HEK293 (cell line): ENCODE results near the gene DOK3.

Experiments used
- CTCF ChIA-PET: fragments of 350-600 bp; formaldehyde crosslinking; extraction: SDS; loops from one replicate; lab custom pipeline; 2021; ENCODE audit warnings: antibody characterized with exemption; lab: Yijun Ruan, JAX
- POLR2A ChIA-PET: fragments of 300-600 bp; formaldehyde crosslinking; extraction: SDS; loops from one replicate; lab custom pipeline; 2020; ENCODE audit warnings: antibody characterized with exemption, inconsistent platforms; lab: Yijun Ruan, JAX
- H3K27ac ChIP-seq: fragments of 200-500 bp; sonication (Bioruptor generic); 2 replicates; pipeline ENCODE4 v1.5.1; 2014; ENCODE audit warnings: low read depth, low read length, control low read depth, inconsistent platforms; ENCODE audit errors: extremely low read depth
- H3K36me3 ChIP-seq, 2 experiments: fragments of 200-500 bp in 1 of 2; sonication (Bioruptor generic) in 1 of 2; 1 replicate in 1 of 2; 2 replicates in 1 of 2; pipeline ENCODE4 v1.5.1; 2014 to 2017; ENCODE audit warnings: inconsistent platforms in 2 of 2, low read length in 2 of 2; ENCODE audit not compliant: control insufficient read depth in 2 of 2, insufficient read depth in 1 of 2
- H3K4me1 ChIP-seq: fragments of 200-500 bp; sonication (Bioruptor generic); 2 replicates; pipeline ENCODE4 v1.5.1; 2014; ENCODE audit warnings: mild to moderate bottlenecking, low read length, inconsistent platforms; ENCODE audit not compliant: control insufficient read depth, insufficient read depth
- H3K4me3 ChIP-seq: 2 replicates; pipeline ENCODE4 v1.5.1; 2011; ENCODE audit warnings: low read depth, mild to moderate bottlenecking, control low read depth, low read length, moderate library complexity
- H3K9me3 ChIP-seq: fragments of 200-500 bp; sonication (Bioruptor generic); 2 replicates; pipeline ENCODE4 v1.5.1; 2014; ENCODE audit warnings: low read depth, low read length, inconsistent platforms; ENCODE audit not compliant: control insufficient read depth, insufficient read depth
- KLF10 ChIP-seq: fragments of 450-650 bp; IDR thresholded peaks from 2 replicates; pipeline ENCODE4 v1.5.1; 2018; ENCODE audit warnings: missing biosample characterization, mild to moderate bottlenecking, missing genetic modification characterization
- KLF9 ChIP-seq: fragments of 450-650 bp; formaldehyde crosslinking; IDR thresholded peaks from 2 replicates; pipeline ENCODE4 v1.5.1; 2016; ENCODE audit warnings: missing biosample characterization, missing genetic modification characterization, low read depth
- MEIS1 ChIP-seq: sonication (generic); formaldehyde crosslinking; IDR thresholded peaks from 2 replicates; pipeline ENCODE4 v1.8.1; 2022; ENCODE audit warnings: missing genetic modification reagents, mild to moderate bottlenecking, borderline replicate concordance
- OSR2 ChIP-seq: fragments of 450-650 bp; formaldehyde crosslinking; IDR thresholded peaks from 2 replicates; pipeline ENCODE4 v1.5.1; 2016; ENCODE audit warnings: missing biosample characterization, missing genetic modification characterization
- SALL2 ChIP-seq: fragments of 450-650 bp; formaldehyde crosslinking; IDR thresholded peaks from 2 replicates; pipeline ENCODE4 v1.5.0; 2017; ENCODE audit warnings: missing biosample characterization, mild to moderate bottlenecking, missing genetic modification characterization, borderline replicate concordance
- YY2 ChIP-seq: fragments of 450-650 bp; formaldehyde crosslinking; IDR thresholded peaks from 2 replicates; pipeline ENCODE4 v1.5.1; 2016; ENCODE audit warnings: missing biosample characterization, missing genetic modification characterization
- ZNF10 ChIP-seq: fragments of 450-650 bp; formaldehyde crosslinking; IDR thresholded peaks from 2 replicates; pipeline ENCODE4 v1.5.1; 2017; ENCODE audit warnings: missing biosample characterization, missing genetic modification characterization
- ZNF114 ChIP-seq: fragments of 450-650 bp; formaldehyde crosslinking; IDR thresholded peaks from 2 replicates; pipeline ENCODE4 v1.5.0; 2017; ENCODE audit warnings: missing biosample characterization, missing genetic modification characterization
- ZNF146 ChIP-seq: fragments of 450-650 bp; formaldehyde crosslinking; IDR thresholded peaks from 2 replicates; pipeline ENCODE4 v1.5.1; 2016; ENCODE audit warnings: missing biosample characterization, missing genetic modification characterization
- ZNF157 ChIP-seq: fragments of 450-650 bp; formaldehyde crosslinking; IDR thresholded peaks from 2 replicates; pipeline ENCODE4 v1.5.1; 2016; ENCODE audit warnings: missing biosample characterization, missing genetic modification characterization
- ZNF239 ChIP-seq: fragments of 450-650 bp; formaldehyde crosslinking; IDR thresholded peaks from 2 replicates; pipeline ENCODE4 v1.5.1; 2016; ENCODE audit warnings: missing biosample characterization, missing genetic modification characterization
- ZNF266 ChIP-seq: fragments of 450-650 bp; formaldehyde crosslinking; IDR thresholded peaks from 2 replicates; pipeline ENCODE4 v1.5.1; 2016; ENCODE audit warnings: missing biosample characterization, missing genetic modification characterization, low read depth
- ZNF274 ChIP-seq, 2 experiments: fragments of 200-500 bp in 1 of 2; fragments of 450-650 bp in 1 of 2; sonication (Bioruptor generic) in 1 of 2; formaldehyde crosslinking in 1 of 2; IDR thresholded peaks; 2 replicates each; pipeline versions ENCODE4 v1.5.1 to v1.6.1; 2014 to 2016; ENCODE audit warnings: borderline replicate concordance in 1 of 2, inconsistent platforms in 1 of 2, low read length in 1 of 2, missing biosample characterization in 1 of 2, missing genetic modification characterization in 1 of 2
- ZNF362 ChIP-seq: fragments of 450-650 bp; formaldehyde crosslinking; IDR thresholded peaks from 2 replicates; pipeline ENCODE4 v1.5.1; 2016; ENCODE audit warnings: missing biosample characterization, missing genetic modification characterization
- ZNF426 ChIP-seq: fragments of 450-650 bp; formaldehyde crosslinking; IDR thresholded peaks from 2 replicates; pipeline ENCODE4 v1.5.1; 2017; ENCODE audit warnings: missing biosample characterization, missing genetic modification characterization, mild to moderate bottlenecking, inconsistent platforms, moderate library complexity
- ZNF433 ChIP-seq: fragments of 450-650 bp; formaldehyde crosslinking; IDR thresholded peaks from 2 replicates; pipeline ENCODE4 v1.5.1; 2016; ENCODE audit warnings: missing biosample characterization, missing genetic modification characterization, low read depth
- ZNF548 ChIP-seq: fragments of 450-650 bp; formaldehyde crosslinking; IDR thresholded peaks from 2 replicates; pipeline ENCODE4 v1.5.1; 2016; ENCODE audit warnings: missing biosample characterization, missing genetic modification characterization
- ZNF571 ChIP-seq: fragments of 450-650 bp; formaldehyde crosslinking; IDR thresholded peaks from 2 replicates; pipeline ENCODE4 v1.5.0; 2017; ENCODE audit warnings: missing biosample characterization, missing genetic modification characterization
- ZNF621 ChIP-seq: fragments of 450-650 bp; formaldehyde crosslinking; IDR thresholded peaks from 2 replicates; pipeline ENCODE4 v1.5.1; 2017; ENCODE audit warnings: missing biosample characterization, missing genetic modification characterization
- ZNF626 ChIP-seq: fragments of 450-650 bp; sonication (Bioruptor Pico); formaldehyde crosslinking; IDR thresholded peaks from 2 replicates; pipeline ENCODE4 v1.5.1; 2018; ENCODE audit warnings: missing biosample characterization, missing genetic modification characterization, inconsistent platforms
- ZNF670 ChIP-seq: fragments of 450-650 bp; formaldehyde crosslinking; IDR thresholded peaks from 2 replicates; pipeline ENCODE4 v1.5.1; 2016; ENCODE audit warnings: missing biosample characterization, missing genetic modification characterization, low read depth
- ZNF747 ChIP-seq: fragments of 450-650 bp; formaldehyde crosslinking; IDR thresholded peaks from 2 replicates; pipeline ENCODE4 v1.5.1; 2016; ENCODE audit warnings: missing biosample characterization, missing genetic modification characterization
- ZNF76 ChIP-seq: fragments of 450-650 bp; formaldehyde crosslinking; IDR thresholded peaks from 2 replicates; pipeline ENCODE4; 2016; ENCODE audit warnings: low read depth, missing biosample characterization, missing genetic modification characterization, borderline replicate concordance
- ZNF776 ChIP-seq: fragments of 450-650 bp; formaldehyde crosslinking; IDR thresholded peaks from 2 replicates; pipeline ENCODE4 v1.5.0; 2017; ENCODE audit warnings: missing biosample characterization, missing genetic modification characterization, borderline replicate concordance
- ZSCAN23 ChIP-seq: fragments of 450-650 bp; formaldehyde crosslinking; IDR thresholded peaks from 2 replicates; pipeline ENCODE4 v1.5.1; 2016; ENCODE audit warnings: missing biosample characterization, missing genetic modification characterization
- ZSCAN30 ChIP-seq: fragments of 450-650 bp; IDR thresholded peaks from 2 replicates; pipeline ENCODE4 v1.5.1; 2018; ENCODE audit warnings: missing biosample characterization, mild to moderate bottlenecking, missing genetic modification characterization, moderate library complexity

The DOK3 gene

GRCh38 chr5:177555665-177556064, 46.0 kb upstream of the DOK3 start (continued):
- TF ChIP-seq ZNF362 (tag by site-specific recombination), result peak; percentile 73; the same call in 1 of the 2 replicates
- no peak for TF ChIP-seq KLF10 (tag by site-specific recombination)
- TF ChIP-seq ZNF433 (tag by site-specific recombination), result no peak
- TF ChIP-seq ZNF776 (tag by site-specific recombination), result no peak
- no peak for TF ChIP-seq ZSCAN23 (tag by site-specific recombination)
- TF ChIP-seq ZNF157, result peak; percentile 91
- no peak for TF ChIP-seq YY2
- no peak for TF ChIP-seq ZNF670 (tag by site-specific recombination)

GRCh38 chr5:177555228-177555627, 45.6 kb upstream of the DOK3 start:
- peaks cover 5% of the 10 kb centered on the region; the same call in 1 of the 2 replicates for H3K4me1 ChIP-seq
- H3K9me3 ChIP-seq, result no peaks in the 10 kb centered on the region
- TF ChIP-seq MEIS1, result no peak
- TF ChIP-seq ZNF426 (tag by site-specific recombination), result no peak
- TF ChIP-seq ZNF266 (tag by site-specific recombination), result no peak
- TF ChIP-seq ZNF571 (tag by site-specific recombination), result no peak
- no peak for TF ChIP-seq ZNF626
- TF ChIP-seq ZSCAN30 (tag by site-specific recombination), result no peak
- no peak for TF ChIP-seq OSR2 (tag by site-specific recombination)
- no peak for TF ChIP-seq ZNF146 (tag by site-specific recombination)
- TF ChIP-seq KLF9, result no peak
- TF ChIP-seq ZNF76 (tag by site-specific recombination), result no peak
- no peak for TF ChIP-seq ZNF114 (tag by site-specific recombination)
- TF ChIP-seq SALL2 (tag by site-specific recombination), result no peak
- TF ChIP-seq ZNF239 (tag by site-specific recombination), result no peak
- no peak for TF ChIP-seq ZNF274 (IDR thresholded peaks at IDR 0.05; ENCODE audit: low read length)
- no peak for TF ChIP-seq ZNF274 (tag by site-specific recombination; IDR thresholded peaks at IDR 0.05; ENCODE audit: borderline replicate concordance)
- TF ChIP-seq ZNF548 (tag by site-specific recombination), result no peak
- no peak for TF ChIP-seq ZNF621 (tag by site-specific recombination)
- no peak for TF ChIP-seq ZNF10
- no peak for TF ChIP-seq ZNF747 (tag by site-specific recombination)
- H3K36me3 ChIP-seq, result peaks cover 4 to 28% of the 10 kb centered on the region in 2 experiments; a peak in 1 of 3 replicates
- POLR2A ChIA-PET, result no interaction called here
- no peak overlapping the region for H3K27ac ChIP-seq
- CTCF ChIA-PET, result no interaction called here
- H3K4me3 ChIP-seq, result no peak overlapping the region
